GM10266 (cell line): ENCODE data around the gene POLR2J.
"Not testable (repeated sequence)": the region's sequence is repeated elsewhere in the genome, so short reads cannot be mapped to it uniquely, and the experiment has no call there.

Experiments used
- DNase-seq: peaks from one replicate; pipeline ENCODE4 v3.0.0; 2012; ENCODE audit errors: extremely low spot score
- TF ChIP-seq, protein P1 (sequence below): IDR thresholded peaks from 2 replicates; pipeline ENCODE4 v1.5.1; 2012; ENCODE audit warnings: mild to moderate bottlenecking, low read depth; ENCODE audit not compliant: control insufficient read depth, insufficient read depth; ENCODE audit errors: missing control alignments

The POLR2J gene

DNA sequence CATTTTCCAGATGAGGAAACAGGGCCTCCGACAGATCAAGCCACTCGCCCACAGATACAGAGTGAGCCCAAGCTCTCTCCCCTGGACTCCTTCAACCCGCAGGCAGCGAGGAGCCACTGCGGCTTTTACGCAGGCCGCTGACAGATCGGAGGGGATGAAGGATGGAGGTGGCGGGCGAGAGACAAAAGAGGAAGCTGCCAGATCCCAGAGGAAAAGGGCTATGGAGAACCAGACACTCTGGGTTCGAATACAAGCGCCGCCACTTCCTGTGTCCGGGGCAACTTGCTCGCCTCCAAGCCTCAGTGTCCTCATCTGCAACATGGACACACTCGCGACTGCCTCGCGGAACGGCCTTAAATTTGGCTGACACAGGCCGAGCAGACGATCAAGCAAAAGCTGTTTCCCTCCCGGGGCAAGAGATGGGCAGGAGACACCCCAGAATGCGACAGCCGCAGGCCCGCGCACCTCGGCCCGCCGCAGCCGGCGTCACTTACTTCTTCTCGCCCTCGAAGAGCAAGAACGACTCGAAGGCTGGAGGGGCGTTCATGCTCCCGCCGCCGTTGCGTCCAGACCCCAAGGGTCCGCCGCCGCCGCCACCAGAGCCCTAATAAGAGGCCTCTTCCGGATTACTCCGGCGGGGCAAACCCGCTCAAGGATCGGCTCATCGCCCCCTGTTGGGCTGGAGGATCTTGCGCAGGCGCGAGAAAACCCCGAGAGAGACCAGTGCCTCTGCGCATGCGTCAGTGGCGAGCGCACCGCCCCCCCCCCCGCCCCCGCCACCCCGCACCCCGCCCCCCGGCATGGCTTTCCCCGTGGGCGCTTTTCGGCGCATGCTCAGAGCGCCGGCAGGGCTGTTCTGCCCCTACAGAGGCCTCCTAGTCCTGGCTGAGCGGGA, at the start of gene POLR2J:
Gene POLR2J, minus strand, starts transcription at position 609 of the 895 bp plus-strand sequence. Its CDS starts 62 bp downstream, at position 547.
- not testable (repeated sequence) for DNase-seq
- TF ChIP-seq, protein P1, sequence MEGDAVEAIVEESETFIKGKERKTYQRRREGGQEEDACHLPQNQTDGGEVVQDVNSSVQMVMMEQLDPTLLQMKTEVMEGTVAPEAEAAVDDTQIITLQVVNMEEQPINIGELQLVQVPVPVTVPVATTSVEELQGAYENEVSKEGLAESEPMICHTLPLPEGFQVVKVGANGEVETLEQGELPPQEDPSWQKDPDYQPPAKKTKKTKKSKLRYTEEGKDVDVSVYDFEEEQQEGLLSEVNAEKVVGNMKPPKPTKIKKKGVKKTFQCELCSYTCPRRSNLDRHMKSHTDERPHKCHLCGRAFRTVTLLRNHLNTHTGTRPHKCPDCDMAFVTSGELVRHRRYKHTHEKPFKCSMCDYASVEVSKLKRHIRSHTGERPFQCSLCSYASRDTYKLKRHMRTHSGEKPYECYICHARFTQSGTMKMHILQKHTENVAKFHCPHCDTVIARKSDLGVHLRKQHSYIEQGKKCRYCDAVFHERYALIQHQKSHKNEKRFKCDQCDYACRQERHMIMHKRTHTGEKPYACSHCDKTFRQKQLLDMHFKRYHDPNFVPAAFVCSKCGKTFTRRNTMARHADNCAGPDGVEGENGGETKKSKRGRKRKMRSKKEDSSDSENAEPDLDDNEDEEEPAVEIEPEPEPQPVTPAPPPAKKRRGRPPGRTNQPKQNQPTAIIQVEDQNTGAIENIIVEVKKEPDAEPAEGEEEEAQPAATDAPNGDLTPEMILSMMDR = peak; percentile 54

DNA sequence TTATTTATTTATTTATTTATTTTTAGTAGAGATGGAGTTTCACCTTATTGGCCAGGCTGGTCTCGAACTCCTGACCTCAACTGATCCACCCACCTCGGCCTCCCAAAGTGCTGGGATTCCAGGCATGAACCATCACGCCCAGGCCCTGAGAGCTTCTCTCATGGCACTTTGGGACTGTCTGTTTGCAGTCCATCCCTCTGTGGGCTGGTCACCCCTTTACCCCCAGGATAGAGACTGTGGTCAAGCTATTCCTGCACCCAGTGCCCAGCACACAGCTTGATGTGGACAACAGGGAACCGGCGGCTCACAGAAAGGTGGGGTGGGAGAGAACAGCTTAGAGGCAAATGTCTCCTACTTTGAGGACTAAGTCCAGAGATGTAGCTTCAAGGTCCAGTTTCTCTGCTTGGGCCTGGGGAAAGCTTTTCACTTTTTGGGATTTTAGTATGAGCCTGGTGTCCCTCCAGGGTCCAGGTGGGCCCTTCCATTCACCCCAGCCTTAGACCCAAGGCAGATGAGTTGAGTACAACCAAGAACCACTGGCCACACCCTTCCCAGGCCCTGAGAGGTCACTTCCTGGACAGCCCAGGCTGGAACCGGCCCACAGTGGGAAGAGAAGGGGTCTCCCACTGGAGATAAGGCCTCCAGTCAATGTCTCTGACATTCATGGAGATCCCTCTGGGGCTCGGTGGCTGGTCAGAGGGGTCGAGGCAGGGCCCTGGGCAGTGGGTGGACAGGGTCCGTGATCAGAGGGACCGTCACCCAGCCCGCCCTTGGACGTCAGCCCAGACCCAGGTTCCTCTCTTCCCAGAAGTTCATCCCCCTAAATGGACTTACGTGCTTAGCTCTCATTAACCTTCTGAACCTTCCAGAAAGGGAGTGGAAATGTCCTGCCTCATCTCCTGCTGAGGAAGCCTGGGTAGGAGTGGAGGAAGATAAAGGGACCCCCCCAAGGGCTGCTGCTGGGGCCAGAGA, 49.4 kb upstream of the POLR2J start:
- DNase-seq = not testable (repeated sequence)

DNA sequence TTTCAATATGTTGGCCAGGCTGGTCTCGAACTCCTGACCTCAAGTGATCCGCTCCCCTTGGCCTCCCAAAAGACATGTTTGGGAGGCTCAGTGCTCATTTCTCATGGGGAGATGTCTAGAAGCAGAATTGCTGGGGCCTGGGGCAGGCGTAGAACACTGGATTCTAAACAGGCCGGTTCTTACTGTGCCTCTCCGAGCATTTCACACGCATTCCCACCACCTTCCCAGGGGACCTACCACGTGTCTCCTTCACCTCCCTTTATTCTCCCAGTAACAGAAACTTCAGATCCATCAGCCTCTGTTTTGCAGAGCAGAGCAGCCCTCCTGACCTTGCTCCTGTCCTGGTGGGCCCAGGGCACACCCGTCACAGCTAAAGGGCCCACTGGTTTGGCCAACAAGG, 48.5 kb upstream of the POLR2J start:
- DNase-seq = not testable (repeated sequence)

DNA sequence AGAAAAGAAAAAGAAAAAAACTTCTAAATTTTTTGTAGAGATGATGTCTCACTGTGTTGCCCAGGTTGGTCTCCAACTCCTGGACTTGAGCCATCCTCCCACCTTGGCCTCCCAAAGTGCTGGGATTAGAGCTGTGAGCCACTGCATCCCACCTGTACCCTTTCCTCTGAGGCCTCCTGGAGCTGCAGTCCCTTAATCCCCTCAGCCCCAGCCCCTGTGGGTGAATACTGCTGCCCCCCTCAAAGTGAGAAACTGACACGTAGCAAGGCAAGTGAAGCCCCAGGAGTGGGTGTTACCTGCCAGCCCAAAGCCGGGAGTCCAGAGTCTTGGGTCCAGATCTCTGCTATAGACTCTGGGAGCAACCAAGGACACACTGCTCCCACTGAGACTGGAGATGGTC, 46.1 kb upstream of the POLR2J start:
- not testable (repeated sequence) for DNase-seq

DNA sequence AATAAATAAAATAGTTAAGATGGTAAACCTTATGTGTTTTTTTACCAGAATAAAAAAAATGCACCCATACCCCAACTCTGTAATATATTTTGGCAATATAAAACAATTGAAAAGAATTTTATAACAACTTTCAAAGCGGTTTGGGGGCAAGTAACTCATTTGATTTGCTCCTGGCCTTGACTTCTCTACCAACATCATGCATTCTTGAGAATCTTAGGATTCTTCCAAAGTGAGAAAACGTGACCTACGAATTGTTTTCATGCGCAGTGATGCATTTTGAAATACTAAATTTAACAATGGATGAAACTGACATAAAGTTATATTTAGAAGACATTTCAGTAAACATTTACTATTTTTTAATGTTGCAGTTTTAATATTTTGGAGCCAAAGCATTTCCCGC, 42.1 kb upstream of the POLR2J start:
- not testable (repeated sequence) for DNase-seq

DNA sequence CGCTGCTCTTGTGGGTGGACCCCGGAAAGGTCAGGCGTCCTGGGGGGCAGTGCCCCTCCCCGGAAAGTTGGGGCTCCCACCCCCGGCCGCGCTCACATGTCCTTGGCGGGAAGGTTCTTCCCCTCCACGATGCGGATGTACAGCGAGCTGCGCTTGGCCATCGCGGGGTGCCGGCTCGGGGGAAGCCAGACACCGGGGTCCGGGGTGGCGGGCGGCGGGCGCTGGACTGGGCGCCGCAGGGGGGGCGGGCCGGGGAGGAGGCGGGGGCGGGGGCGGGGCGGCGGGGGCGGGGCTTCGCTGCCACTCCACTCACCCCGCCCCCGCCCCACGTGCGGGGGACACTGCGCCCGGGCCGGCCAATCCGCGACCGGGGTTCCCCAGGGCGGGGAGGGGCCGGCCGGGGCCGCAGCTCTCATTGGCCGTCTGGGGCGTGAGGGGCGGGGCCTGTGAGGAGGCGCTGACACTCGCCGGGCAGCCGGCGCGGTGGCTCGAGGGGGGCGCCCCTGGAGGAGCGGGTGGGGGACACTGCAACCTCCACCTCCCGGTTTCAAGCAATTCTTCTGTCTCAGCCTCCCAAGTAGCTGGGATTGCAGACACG, 38.9 kb upstream of the POLR2J start, which contains the start of gene RASA4B:
Gene RASA4B, minus strand, starts transcription at position 228 of the 598 bp plus-strand sequence. Its CDS starts 67 bp downstream, at position 161.
- not testable (repeated sequence) for DNase-seq

DNA sequence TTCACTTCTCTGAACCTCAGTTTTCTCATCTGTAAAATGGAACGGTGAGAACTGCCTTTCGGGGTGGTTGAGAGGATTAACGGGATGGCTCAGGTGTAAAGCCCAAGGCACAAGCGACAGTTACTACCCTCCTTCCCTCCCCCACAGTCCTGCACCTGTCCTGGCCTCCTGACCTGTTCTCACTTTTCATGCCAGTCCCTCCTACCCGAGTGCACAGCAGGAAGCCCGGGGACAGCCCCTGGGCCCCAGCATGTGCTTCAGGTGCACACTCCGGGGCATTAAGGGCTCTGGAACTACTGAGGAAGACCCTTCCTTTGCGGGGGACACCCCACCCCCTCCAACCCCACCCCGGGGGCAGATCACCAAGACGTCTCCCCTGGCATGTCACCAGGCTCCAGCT, 38.2 kb upstream of the POLR2J start:
- not testable (repeated sequence) for DNase-seq

DNA sequence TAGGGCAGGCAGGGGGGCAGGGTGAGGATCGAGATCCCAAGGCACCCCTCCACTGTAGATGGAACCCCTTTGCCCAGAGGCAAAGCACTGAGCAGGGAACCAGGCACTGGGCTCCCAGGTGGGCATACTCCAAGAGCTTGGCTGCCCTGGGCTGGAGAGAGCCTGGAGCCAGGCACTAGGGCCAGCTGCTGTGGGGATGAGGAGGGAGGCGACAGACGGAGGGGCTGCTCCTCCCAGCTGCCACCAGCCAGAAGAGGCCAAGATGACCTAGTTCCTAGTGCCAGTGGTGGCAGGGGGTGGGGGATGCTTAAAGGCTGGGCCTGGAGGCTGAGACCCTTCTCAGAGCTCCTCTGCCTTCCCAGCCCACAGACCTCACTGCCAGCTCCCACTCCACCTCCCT, 37.2 kb upstream of the POLR2J start:
- DNase-seq = not testable (repeated sequence)

DNA sequence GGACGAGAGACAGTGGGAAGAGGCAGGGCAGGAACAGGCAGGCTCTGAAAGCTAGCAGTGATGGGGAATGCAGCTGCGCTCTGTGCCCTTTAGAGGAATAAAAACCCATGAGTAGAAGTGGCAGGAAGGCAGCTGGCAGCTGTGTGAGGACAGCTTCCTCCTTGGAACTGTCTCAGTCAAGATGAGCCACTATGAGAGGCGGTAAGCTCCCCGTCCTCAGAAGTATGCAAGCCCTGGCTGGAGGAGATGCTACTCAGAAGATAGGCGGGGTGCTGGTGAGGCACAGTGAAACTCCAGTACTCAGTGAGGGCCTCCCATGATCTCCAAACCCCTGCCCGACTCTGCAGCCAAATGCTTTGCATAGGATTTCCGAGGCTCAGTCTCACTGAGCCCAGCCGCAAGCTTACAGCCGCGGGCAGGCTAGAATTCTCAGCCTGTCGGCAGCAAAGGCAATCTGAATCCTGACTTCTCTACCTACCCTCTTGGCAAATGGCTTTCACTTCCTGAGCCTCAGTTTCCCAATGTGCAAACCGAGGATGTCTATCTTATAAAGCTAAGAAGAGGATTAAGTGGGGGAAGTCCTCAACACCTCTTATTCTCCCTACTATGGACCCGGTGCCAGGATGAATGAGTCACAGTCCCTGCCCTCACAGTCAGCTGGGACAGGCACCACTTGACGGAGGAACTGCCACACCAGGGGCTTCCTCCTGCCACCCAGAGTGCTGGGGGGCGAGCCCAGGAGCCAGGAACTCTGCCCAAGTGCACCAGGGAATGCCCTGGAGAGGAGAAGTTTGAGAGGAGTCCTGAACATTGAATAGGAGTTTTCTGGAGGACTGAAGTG, 36.4 kb upstream of the POLR2J start:
- DNase-seq = not testable (repeated sequence)

DNA sequence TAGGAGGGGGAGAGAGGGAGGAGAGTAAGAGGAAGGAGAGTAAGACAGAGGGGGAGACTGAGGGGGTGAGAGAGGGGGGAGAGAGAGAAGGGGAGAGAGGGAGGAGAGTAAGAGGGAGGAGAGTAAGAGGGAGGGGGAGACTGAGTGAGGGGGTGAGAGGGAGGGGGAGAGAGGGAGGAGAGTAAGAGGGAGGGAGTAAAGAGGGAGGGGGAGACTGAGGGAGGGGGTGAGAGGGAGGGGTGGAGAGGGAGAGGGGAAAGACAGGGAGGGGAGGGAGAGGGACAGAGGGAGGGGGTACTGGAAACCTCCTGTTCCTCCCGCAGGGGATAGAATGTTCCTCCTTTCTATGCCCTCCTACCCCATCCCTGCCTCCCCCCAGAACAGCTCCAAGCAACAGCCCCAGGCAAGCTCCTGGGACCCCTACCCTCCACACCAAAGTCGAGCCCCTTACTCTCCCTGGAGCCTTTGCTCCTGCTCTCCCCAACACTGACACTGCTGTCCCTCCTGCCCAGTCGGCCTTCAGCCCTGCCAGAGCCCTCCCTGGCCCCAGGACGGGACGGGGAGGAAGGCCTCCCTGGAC, 34.0 kb upstream of the POLR2J start:
- not testable (repeated sequence) for DNase-seq

DNA sequence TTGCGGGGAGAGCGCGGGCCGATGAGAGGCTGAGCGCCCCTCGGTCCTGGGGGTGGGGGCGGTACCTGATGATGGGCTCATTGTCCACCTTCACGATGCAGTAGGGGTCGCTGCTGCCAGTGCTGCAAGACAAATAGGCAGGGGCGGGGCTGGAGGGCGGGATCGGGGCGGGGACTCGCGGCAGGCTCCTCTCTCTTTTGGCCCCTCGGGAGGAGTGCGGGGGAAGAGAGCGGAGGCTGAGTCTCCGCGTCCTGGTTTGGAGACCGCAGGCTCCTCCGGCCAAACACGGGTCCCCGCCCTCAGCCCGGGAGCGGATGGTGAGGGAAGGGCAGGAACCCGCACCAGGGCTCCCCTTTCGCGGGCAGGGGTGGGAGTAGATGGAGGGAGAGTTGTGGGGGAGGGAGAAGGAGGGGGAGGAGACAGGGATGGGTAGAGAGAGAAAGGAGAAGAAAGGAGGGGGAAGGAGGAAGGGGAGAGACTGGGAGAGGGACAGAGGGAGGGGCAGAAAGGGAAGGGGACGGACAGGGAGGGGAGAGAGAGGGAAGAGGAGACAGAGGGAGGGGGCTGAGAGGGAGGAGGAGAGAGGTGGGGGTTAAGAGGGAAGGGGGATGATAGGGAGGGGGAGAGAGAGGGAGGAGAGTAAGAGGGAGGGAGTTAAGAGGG, 33.3 kb upstream of the POLR2J start:
- DNase-seq = not testable (repeated sequence)

DNA sequence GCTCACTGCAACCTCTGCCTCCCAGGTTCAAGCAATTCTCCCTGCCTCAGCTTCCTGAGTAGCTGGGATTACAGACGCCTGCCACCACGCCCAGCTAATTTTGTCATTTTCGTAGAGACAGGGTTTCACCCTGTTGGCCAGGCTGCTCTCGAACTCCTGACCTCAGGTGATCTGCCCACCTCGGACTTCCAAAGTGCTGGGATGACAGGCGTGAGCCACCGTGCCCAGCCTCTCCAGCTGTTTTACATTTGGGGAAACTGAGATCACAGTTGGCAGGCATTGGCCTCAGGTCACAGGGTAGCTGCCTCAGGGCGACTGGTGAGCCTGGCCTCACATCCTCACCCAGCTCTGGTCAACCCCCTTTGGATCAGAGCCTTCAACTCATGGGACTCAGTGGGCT, 31.9 kb upstream of the POLR2J start:
- DNase-seq = not testable (repeated sequence)

DNA sequence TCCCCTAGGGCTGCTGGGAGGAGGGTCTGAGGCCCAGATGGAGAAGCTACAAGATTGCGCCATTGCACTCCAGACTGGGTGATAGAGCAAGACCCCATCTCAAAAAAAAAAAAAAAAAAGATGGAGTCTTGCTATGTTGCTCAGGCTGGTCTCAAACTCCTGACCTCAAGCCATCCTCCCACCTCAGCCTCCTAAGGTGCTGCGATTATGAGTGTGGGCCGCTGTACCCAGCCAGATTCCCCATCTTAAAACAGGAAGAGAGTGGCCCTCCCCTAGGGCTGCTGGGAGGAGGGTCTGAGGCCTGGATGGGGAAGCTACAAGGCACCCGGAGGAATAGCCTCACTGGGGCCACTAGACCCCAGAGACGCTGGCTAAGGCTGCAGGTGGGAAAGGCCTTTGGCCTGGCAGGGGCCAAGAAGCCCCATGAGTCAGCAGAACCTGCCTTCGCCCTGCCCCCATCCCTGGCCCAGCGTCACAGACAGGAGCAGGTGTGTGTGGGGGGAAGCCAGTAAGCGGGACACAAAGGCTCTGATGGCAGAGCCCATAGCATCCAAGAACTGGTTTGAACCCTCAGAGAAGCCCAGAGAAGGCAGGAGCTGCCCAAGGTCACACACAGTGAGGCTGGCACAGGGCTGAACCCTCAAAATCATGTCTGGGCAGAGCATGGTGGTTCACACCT, 28.8 kb upstream of the POLR2J start:
- DNase-seq = not testable (repeated sequence)

DNA sequence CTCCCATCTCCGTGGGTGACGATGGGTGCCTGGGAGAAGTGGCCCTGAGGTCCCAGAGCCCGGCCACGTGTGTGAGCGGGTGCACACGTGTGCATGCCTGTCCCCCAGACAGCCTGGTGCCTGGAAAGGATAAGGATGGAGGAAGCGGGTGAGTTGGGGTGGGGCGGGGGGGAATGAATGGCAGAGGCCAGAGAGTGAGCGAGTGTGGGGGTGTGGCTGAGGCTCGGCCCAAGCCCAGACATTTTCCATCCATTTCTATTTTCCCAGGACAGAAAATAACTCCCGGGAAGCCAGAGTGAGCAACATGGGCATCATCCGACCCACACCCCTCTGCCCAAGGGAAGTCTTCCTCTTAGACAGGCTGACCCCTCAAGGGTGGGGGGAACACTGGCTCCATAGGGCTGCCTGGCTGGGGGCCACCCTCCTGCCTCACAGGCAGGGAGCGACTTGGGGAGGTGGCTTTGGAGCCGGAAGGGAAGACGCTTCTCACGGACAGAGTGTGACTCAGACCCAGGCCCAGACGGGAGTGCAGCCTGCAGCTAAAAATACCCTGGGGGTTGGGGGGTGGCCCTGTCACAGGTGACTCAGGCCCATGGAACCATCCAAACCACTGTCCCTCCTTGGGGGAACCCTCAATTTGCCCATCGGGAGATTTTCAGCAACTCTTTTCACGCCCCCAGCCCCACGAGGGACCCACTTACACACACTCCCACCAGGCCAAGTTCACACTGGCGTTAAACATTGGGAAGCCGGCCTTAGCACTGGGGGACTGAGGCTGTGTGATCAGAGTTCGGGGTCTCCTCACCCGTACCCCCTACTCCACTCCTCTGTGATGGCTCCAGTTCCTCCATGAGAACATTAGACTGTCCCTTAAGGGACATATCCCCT, 26.8 kb upstream of the POLR2J start:
- not testable (repeated sequence) for DNase-seq

DNA sequence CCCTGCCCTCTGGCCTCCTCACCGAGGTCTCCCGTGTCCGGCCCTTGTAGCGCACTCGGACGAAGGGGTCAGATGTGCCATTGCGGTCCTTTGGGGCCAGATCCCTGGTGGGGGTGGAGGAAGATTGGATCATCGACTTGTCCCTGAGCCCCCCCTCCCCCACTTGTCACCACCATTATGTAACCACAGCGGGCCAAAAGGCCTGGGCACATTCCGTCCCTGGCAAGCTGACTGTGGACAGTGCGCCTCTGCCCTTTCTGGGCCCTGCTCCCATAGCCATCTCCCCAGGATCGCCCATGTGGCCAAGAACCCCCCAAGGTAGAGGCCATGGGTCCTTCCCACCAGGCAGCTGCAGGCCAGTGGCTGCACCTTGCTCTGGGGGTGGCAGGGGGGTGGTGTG, 24.4 kb upstream of the POLR2J start:
- DNase-seq = not testable (repeated sequence)

DNA sequence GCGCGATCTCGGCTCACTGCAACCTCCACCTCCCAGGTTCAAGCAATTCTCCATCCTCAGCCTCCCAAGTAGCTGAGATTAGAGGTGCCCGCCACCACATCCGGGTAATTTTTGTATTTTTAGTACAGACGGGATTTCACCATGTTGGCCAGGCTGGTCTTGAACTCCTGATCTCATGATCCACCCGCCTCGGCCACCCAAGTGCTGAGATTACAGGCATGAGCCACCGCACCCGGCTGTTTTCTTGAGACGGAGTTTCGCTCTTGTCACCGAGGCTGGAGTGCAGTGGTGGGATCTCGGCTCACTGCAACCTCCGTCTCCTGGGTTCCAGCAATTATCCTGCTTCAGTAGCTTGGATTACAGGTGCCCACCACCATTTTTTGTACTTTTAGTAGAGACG, 19.6 kb upstream of the POLR2J start:
- not testable (repeated sequence) for DNase-seq
